ENCODE data around the gene CPZ. TPM values are rescaled to one million over a fixed set of nuclear protein-coding genes. Genes with fewer than 3 reads are reported as not detected.
A peak's percentile ranks its signal among the peaks of the same experiment; 100 is the strongest.

The CPZ gene
- polyA plus RNA-seq, 3 donors = not detected

GRCh38 chr4:8607603-8608481 is 15.3 kb downstream of the CPZ start:
- Mint-ChIP-seq H3K4me1 (no peaks in the 10 kb centered on the region), H3K27ac (no peak overlapping the region), H3K36me3 (no peaks in the 10 kb centered on the region), H3K9me3 (no peaks in the 10 kb centered on the region), H3K27me3 (ENCODE audit: low read depth in 3 of 3) (peaks cover 3 to 7% (median 4%) of the 10 kb centered on the region in 3 donors), H3K4me3 (no peak overlapping the region)
- H3K9me3 ChIP-seq (replicated peaks in 1 of 2; ENCODE audit: control insufficient read depth in 1 of 2, insufficient read depth in 1 of 2, low read length in 2 of 2) = no peaks in the 10 kb centered on the region
- no peak overlapping the region for H3K4me2 ChIP-seq (replicated peaks; ENCODE audit: extremely low read depth, low read length, poor library complexity, severe bottlenecking)
- H3K4me3 ChIP-seq (replicated peaks in 1 of 3; ENCODE audit: low read depth in 2 of 3, low read length in 3 of 3) = no peak overlapping the region
- intact Hi-C loops (cut with micrococcal nuclease) = no loop called here
- H3K27me3 ChIP-seq (ENCODE audit: control insufficient read depth in 2 of 2, insufficient read depth in 2 of 2, low read length in 2 of 2) = no peaks in the 10 kb centered on the region
- no peaks in the 10 kb centered on the region for H3K4me1 ChIP-seq (ENCODE audit: control insufficient read depth in 1 of 2, insufficient read depth in 2 of 2, low read length in 2 of 2)
- H3K27ac ChIP-seq (ENCODE audit: low read depth in 1 of 2, low read length in 2 of 2) = no peak overlapping the region
- no peaks in the 10 kb centered on the region for H3K79me2 ChIP-seq (ENCODE audit: insufficient read depth, low read length)
- TF ChIP-seq, protein P1, sequence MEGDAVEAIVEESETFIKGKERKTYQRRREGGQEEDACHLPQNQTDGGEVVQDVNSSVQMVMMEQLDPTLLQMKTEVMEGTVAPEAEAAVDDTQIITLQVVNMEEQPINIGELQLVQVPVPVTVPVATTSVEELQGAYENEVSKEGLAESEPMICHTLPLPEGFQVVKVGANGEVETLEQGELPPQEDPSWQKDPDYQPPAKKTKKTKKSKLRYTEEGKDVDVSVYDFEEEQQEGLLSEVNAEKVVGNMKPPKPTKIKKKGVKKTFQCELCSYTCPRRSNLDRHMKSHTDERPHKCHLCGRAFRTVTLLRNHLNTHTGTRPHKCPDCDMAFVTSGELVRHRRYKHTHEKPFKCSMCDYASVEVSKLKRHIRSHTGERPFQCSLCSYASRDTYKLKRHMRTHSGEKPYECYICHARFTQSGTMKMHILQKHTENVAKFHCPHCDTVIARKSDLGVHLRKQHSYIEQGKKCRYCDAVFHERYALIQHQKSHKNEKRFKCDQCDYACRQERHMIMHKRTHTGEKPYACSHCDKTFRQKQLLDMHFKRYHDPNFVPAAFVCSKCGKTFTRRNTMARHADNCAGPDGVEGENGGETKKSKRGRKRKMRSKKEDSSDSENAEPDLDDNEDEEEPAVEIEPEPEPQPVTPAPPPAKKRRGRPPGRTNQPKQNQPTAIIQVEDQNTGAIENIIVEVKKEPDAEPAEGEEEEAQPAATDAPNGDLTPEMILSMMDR (IDR thresholded peaks at IDR 0.05) = peak; percentile 99
- no peak overlapping the region for H3K9ac ChIP-seq (ENCODE audit: insufficient read depth, low read length, poor library complexity, severe bottlenecking)
- no peaks in the 10 kb centered on the region for H3K36me3 ChIP-seq (replicated peaks in 1 of 2; ENCODE audit: control insufficient read depth in 1 of 2, insufficient read depth in 2 of 2, low read length in 2 of 2)
- 8% methylated on average over 29 of the region's 42 CpGs for WGBS (ENCODE audit: insufficient coverage)
- no peak overlapping the region for H2AFZ ChIP-seq (ENCODE audit: insufficient read depth, low read depth, low read length, poor library complexity, severe bottlenecking)
- no peaks in the 10 kb centered on the region for H4K20me1 ChIP-seq (ENCODE audit: insufficient read depth, low read length)
- no peak for DNase-seq

GRCh38 chr4:8608714-8609391 is 16.3 kb downstream of the CPZ start:
- H3K27me3 Mint-ChIP-seq (ENCODE audit: low read depth in 3 of 3) = peaks cover 3 to 7% (median 4%) of the 10 kb centered on the region in 3 donors
- H3K4me3 Mint-ChIP-seq = no peak overlapping the region
- WGBS (ENCODE audit: insufficient coverage) = 76% methylated on average over 5 of the region's 5 CpGs
- Histone ChIP-seq H3K79me2 (ENCODE audit: insufficient read depth, low read length) (no peaks in the 10 kb centered on the region), H3K27me3 (ENCODE audit: control insufficient read depth in 2 of 2, insufficient read depth in 2 of 2, low read length in 2 of 2) (no peaks in the 10 kb centered on the region), H2AFZ (ENCODE audit: insufficient read depth, low read depth, low read length, poor library complexity, severe bottlenecking) (no peak overlapping the region), H3K4me2 (replicated peaks; ENCODE audit: extremely low read depth, low read length, poor library complexity, severe bottlenecking) (no peak overlapping the region), H4K20me1 (ENCODE audit: insufficient read depth, low read length) (no peaks in the 10 kb centered on the region), H3K9ac (ENCODE audit: insufficient read depth, low read length, poor library complexity, severe bottlenecking) (no peak overlapping the region), H3K36me3 (replicated peaks in 1 of 2; ENCODE audit: control insufficient read depth in 1 of 2, insufficient read depth in 2 of 2, low read length in 2 of 2) (no peaks in the 10 kb centered on the region), H3K4me3 (replicated peaks in 1 of 3; ENCODE audit: low read depth in 2 of 3, low read length in 3 of 3) (no peak overlapping the region), H3K4me1 (ENCODE audit: control insufficient read depth in 1 of 2, insufficient read depth in 2 of 2, low read length in 2 of 2) (no peaks in the 10 kb centered on the region), H3K27ac (ENCODE audit: low read depth in 1 of 2, low read length in 2 of 2) (no peak overlapping the region), H3K9me3 (replicated peaks in 1 of 2; ENCODE audit: control insufficient read depth in 1 of 2, insufficient read depth in 1 of 2, low read length in 2 of 2) (no peaks in the 10 kb centered on the region)
- no peaks in the 10 kb centered on the region for H3K4me1 Mint-ChIP-seq
- TF ChIP-seq, protein P1 (IDR thresholded peaks at IDR 0.05) = no peak
- no peak overlapping the region for H3K27ac Mint-ChIP-seq
- H3K9me3 Mint-ChIP-seq = no peaks in the 10 kb centered on the region
- no peak for DNase-seq
- intact Hi-C loops (cut with micrococcal nuclease) = no loop called here
- H3K36me3 Mint-ChIP-seq = no peaks in the 10 kb centered on the region
